Measurements from ENCODE around the gene MYH7B.

The MYH7B gene

GRCh38 chr20:34992751-34993417 is 37.2 kb downstream of the MYH7B start:
- DNase-seq: no peak

GRCh38 chr20:34993941-34994508 is 38.4 kb downstream of the MYH7B start:
- no peak for DNase-seq

GRCh38 chr20:34994509-34995131 is 39.0 kb downstream of the MYH7B start:
- DNase-seq: no peak

- no peak for DNase-seq
These were observed 39.5 kb downstream of the MYH7B start for GRCh38 chr20:34995192-34995591.

- DNase-seq: no peak
These were observed 40.0 kb downstream of the MYH7B start for GRCh38 chr20:34995696-34996095.

- no peak for DNase-seq
These were observed 40.8 kb downstream of the MYH7B start for GRCh38 chr20:34996243-34997028.

- DNase-seq: no peak
These were observed 41.5 kb downstream of the MYH7B start for GRCh38 chr20:34997131-34997561.

- DNase-seq: no peak
These were observed 42.1 kb downstream of the MYH7B start for GRCh38 chr20:34997774-34998173.

GRCh38 chr20:34998331-34998950 is 42.8 kb downstream of the MYH7B start:
- DNase-seq: no peak

- DNase-seq: no peak
These were observed 43.4 kb downstream of the MYH7B start for GRCh38 chr20:34999021-34999451.

GRCh38 chr20:34999782-35000181 is 44.1 kb downstream of the MYH7B start:
- DNase-seq: no peak

GRCh38 chr20:35000311-35000921 is 44.7 kb downstream of the MYH7B start:
- no peak for DNase-seq

- DNase-seq: no peak
These were observed 45.4 kb downstream of the MYH7B start for GRCh38 chr20:35000922-35001595.

- no peak for DNase-seq
These were observed 46.1 kb downstream of the MYH7B start for GRCh38 chr20:35001596-35002362.

GRCh38 chr20:35002426-35003210 is 47.0 kb downstream of the MYH7B start:
- DNase-seq: no peak

GRCh38 chr20:35003211-35004031 is 47.8 kb downstream of the MYH7B start:
- DNase-seq: no peak

GRCh38 chr20:35004051-35004725 is 48.5 kb downstream of the MYH7B start:
- DNase-seq: no peak

- no peak for DNase-seq
These were observed 49.2 kb downstream of the MYH7B start for GRCh38 chr20:35004749-35005462.
